ENCODE data around the gene NLGN1.
"Not testable (repeated sequence)": the region's sequence is repeated elsewhere in the genome, so short reads cannot be mapped to it uniquely, and the experiment has no call there.

Gene NLGN1

DNA sequence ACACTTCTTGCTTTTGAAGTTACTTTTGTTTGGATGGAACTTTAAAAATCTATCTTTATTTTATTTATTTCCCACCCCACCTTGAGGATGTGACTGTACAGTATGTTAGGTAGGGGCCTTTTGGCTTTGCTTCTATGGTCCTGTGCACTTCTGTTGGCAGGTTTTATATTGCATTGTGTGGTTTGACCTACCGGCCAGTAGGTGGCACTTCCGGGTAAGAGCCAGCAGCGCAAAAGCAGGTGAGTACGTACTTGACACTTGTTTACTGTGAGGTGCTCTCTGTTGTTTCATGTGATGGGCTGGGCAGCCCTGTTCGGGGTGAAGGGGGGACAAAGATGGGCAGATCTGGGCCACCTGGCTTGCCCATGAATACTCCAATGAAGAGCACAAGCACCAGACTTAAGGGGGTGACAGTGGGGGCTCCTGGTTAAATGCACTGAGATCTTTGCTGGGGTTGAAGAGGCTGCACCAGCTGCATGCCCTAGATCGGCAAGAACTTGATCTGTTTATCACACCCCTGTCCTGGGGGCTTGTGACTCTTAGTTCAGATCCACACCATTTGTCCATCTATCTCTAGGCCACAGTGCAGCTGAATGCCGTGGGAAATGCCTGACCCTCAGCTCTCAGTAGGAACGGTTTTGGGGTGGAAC lies 131.6 kb downstream of the NLGN1 start:
- no peaks in the 10 kb centered on the region for H3K27me3 Mint-ChIP-seq (ENCODE audit: low read depth)
- no peak overlapping the region for H3K4me3 Mint-ChIP-seq
- H3K27ac Mint-ChIP-seq = no peak overlapping the region
- no peaks in the 10 kb centered on the region for H3K4me1 Mint-ChIP-seq
- TF ChIP-seq, protein P1, sequence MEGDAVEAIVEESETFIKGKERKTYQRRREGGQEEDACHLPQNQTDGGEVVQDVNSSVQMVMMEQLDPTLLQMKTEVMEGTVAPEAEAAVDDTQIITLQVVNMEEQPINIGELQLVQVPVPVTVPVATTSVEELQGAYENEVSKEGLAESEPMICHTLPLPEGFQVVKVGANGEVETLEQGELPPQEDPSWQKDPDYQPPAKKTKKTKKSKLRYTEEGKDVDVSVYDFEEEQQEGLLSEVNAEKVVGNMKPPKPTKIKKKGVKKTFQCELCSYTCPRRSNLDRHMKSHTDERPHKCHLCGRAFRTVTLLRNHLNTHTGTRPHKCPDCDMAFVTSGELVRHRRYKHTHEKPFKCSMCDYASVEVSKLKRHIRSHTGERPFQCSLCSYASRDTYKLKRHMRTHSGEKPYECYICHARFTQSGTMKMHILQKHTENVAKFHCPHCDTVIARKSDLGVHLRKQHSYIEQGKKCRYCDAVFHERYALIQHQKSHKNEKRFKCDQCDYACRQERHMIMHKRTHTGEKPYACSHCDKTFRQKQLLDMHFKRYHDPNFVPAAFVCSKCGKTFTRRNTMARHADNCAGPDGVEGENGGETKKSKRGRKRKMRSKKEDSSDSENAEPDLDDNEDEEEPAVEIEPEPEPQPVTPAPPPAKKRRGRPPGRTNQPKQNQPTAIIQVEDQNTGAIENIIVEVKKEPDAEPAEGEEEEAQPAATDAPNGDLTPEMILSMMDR (IDR thresholded peaks at IDR 0.05; ENCODE audit: unreplicated experiment in 3 of 3) = peak; percentile 25 to 47 (median 30)
- peaks cover 35% of the 10 kb centered on the region for H3K9me3 Mint-ChIP-seq
- peaks cover 11% of the 10 kb centered on the region for H3K36me3 Mint-ChIP-seq (ENCODE audit: low read depth)

GRCh38 chr3:173531602-173532001 lies 134.1 kb downstream of the NLGN1 start:
- Mint-ChIP-seq H3K27me3 (ENCODE audit: low read depth) (no peaks in the 10 kb centered on the region), H3K4me3 (no peak overlapping the region), H3K9me3 (peaks cover 17% of the 10 kb centered on the region), H3K27ac (no peak overlapping the region), H3K4me1 (no peaks in the 10 kb centered on the region), H3K36me3 (ENCODE audit: low read depth) (peaks cover 6% of the 10 kb centered on the region)
- TF ChIP-seq, protein P1 (IDR thresholded peaks at IDR 0.05; ENCODE audit: unreplicated experiment in 3 of 3) = no peak

GRCh38 chr3:173538410-173538809 lies 140.9 kb downstream of the NLGN1 start:
- TF ChIP-seq, protein P1 (IDR thresholded peaks at IDR 0.05; ENCODE audit: unreplicated experiment in 3 of 3) = no peak
- Mint-ChIP-seq H3K4me1 (no peaks in the 10 kb centered on the region), H3K36me3 (ENCODE audit: low read depth) (no peaks in the 10 kb centered on the region), H3K27me3 (ENCODE audit: low read depth) (no peaks in the 10 kb centered on the region), H3K27ac (no peak overlapping the region), H3K4me3 (no peak overlapping the region), H3K9me3 (no peaks in the 10 kb centered on the region)

DNA sequence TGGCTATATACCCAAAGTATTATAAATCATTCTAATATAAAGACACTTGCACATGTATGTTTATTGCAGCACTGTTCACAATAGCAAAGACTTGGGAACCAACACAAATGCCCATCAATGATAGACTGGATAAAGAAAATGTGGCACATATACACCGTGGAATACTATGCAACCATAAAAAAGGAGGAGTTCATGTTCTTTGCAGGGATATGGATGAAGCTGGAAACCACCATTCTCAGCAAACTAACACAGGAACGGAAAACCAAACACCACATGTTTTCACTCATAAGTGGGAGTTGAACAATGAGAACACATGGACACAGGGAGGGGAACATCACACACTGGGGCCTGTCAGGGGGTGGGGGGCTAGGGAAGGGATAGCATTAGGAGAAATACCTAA lies 148.0 kb downstream of the NLGN1 start:
- not testable (repeated sequence) for H3K36me3 Mint-ChIP-seq (ENCODE audit: low read depth); H3K4me1 Mint-ChIP-seq; H3K9me3 Mint-ChIP-seq; H3K27me3 Mint-ChIP-seq (ENCODE audit: low read depth); H3K4me3 Mint-ChIP-seq; H3K27ac Mint-ChIP-seq

GRCh38 chr3:173547070-173547469 lies 149.5 kb downstream of the NLGN1 start:
- TF ChIP-seq, protein P1 (IDR thresholded peaks at IDR 0.05; ENCODE audit: unreplicated experiment in 3 of 3) = no peak
- Mint-ChIP-seq H3K4me1 (no peaks in the 10 kb centered on the region), H3K27me3 (ENCODE audit: low read depth) (peaks cover 5% of the 10 kb centered on the region), H3K27ac (no peak overlapping the region), H3K4me3 (no peak overlapping the region), H3K9me3 (peaks cover 3% of the 10 kb centered on the region), H3K36me3 (ENCODE audit: low read depth) (no peaks in the 10 kb centered on the region)

- H3K27me3 Mint-ChIP-seq (ENCODE audit: low read depth) = peaks cover 5% of the 10 kb centered on the region
- peaks cover 3% of the 10 kb centered on the region for H3K9me3 Mint-ChIP-seq
- H3K4me3 Mint-ChIP-seq = no peak overlapping the region
- H3K4me1 Mint-ChIP-seq = no peaks in the 10 kb centered on the region
- H3K27ac Mint-ChIP-seq = no peak overlapping the region
- TF ChIP-seq, protein P1 (IDR thresholded peaks at IDR 0.05; ENCODE audit: unreplicated experiment in 3 of 3) = no peak
- H3K36me3 Mint-ChIP-seq (ENCODE audit: low read depth) = no peaks in the 10 kb centered on the region
Measured at GRCh38 chr3:173548261-173548660, 150.7 kb downstream of the NLGN1 start.
